ENCODE measurements around the gene BABAM2.

Gene BABAM2

GRCh38 chr2:28358668-28359201 lies 468.2 kb downstream of the BABAM2 start:
- H3K9ac ChIP-seq (ENCODE audit: low read length) = no peak overlapping the region

DNA sequence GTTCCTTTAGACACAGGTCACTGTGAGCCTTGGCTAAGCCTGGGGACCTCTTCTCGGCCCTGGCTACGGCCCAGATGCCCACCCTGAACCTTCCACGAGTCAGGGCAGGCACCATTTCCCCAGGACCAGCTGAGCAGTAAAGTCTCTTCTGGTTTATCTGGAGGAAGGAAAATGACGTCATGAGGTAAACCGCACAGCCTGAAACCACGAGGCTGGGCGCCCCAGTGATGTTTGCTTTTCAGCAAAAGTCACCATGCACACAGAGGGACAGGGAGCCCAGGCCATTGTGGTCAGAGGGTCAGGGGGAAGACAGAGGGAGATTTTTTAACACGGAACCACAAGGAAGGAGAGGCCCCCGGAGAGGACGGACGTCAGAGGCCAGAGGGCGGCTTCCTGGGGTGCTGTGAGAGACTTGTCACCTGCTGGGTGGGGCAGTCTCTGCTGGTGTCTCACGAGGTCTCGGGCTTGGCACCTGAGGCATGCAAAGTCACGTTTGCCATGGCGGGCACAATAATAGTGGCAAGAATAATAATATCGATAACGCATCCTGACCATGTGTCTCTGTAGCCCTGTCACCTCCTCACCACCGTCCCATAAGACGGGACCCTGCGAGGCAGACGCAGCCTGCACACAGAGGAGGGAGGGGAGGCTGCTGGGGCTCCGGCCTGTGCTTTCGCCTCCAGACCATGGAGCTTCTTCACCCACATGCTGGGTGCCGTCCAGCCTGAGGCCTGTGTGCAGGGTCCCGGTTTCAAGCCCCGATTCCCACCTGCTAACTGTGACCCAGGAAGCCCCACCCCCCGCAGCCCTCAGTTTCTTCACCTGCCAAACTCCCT lies 468.9 kb downstream of the BABAM2 start:
- Histone ChIP-seq H3K36me3 (ENCODE audit: low read length) (no peaks in the 10 kb centered on the region), H4K20me1 (ENCODE audit: low read depth, low read length) (no peaks in the 10 kb centered on the region), H3K9me2 (replicated peaks; ENCODE audit: insufficient read depth, low read length) (no peaks in the 10 kb centered on the region), H2AFZ (ENCODE audit: low read depth, low read length, severe bottlenecking) (no peak overlapping the region), H3K27me3 (ENCODE audit: low read length) (no peaks in the 10 kb centered on the region), H3K79me2 (ENCODE audit: insufficient read depth, low read length) (no peaks in the 10 kb centered on the region), H3F3A (ENCODE audit: insufficient read depth) (no peaks in the 10 kb centered on the region), H3K27ac (ENCODE audit: low read depth, low read length) (no peak overlapping the region), H3K4me3 (ENCODE audit: insufficient read depth, low read length, poor library complexity, severe bottlenecking) (no peak overlapping the region), H3K4me2 (ENCODE audit: low read depth, low read length, poor library complexity, severe bottlenecking) (no peak overlapping the region), H3K9me3 (ENCODE audit: insufficient read depth, low read length) (no peaks in the 10 kb centered on the region), H3K9ac (ENCODE audit: low read length) (no peak overlapping the region)
- TF ChIP-seq CTCF (IDR thresholded peaks at IDR 0.05; ENCODE audit: insufficient read depth, low read length, poor library complexity, severe bottlenecking) = no peak
- no peak for TF ChIP-seq EZH2phosphoT487 (conservative IDR thresholded peaks at IDR 0.05; ENCODE audit: low read length)

More at GRCh38 chr2:28358668-28359201, 468.2 kb downstream of the BABAM2 start:
- Histone ChIP-seq H2AFZ (ENCODE audit: low read depth, low read length, severe bottlenecking) (no peak overlapping the region), H3K4me3 (ENCODE audit: insufficient read depth, low read length, poor library complexity, severe bottlenecking) (no peak overlapping the region), H3K27me3 (ENCODE audit: low read length) (no peaks in the 10 kb centered on the region), H4K20me1 (ENCODE audit: low read depth, low read length) (no peaks in the 10 kb centered on the region), H3K27ac (ENCODE audit: low read depth, low read length) (no peak overlapping the region), H3K4me2 (ENCODE audit: low read depth, low read length, poor library complexity, severe bottlenecking) (no peak overlapping the region), H3F3A (ENCODE audit: insufficient read depth) (no peaks in the 10 kb centered on the region), H3K79me2 (ENCODE audit: insufficient read depth, low read length) (no peaks in the 10 kb centered on the region), H3K36me3 (ENCODE audit: low read length) (no peaks in the 10 kb centered on the region), H3K9me3 (ENCODE audit: insufficient read depth, low read length) (no peaks in the 10 kb centered on the region), H3K9me2 (replicated peaks; ENCODE audit: insufficient read depth, low read length) (no peaks in the 10 kb centered on the region)
- TF ChIP-seq CTCF (IDR thresholded peaks at IDR 0.05; ENCODE audit: insufficient read depth, low read length, poor library complexity, severe bottlenecking) (no peak), EZH2phosphoT487 (conservative IDR thresholded peaks at IDR 0.05; ENCODE audit: low read length) (no peak)

DNA sequence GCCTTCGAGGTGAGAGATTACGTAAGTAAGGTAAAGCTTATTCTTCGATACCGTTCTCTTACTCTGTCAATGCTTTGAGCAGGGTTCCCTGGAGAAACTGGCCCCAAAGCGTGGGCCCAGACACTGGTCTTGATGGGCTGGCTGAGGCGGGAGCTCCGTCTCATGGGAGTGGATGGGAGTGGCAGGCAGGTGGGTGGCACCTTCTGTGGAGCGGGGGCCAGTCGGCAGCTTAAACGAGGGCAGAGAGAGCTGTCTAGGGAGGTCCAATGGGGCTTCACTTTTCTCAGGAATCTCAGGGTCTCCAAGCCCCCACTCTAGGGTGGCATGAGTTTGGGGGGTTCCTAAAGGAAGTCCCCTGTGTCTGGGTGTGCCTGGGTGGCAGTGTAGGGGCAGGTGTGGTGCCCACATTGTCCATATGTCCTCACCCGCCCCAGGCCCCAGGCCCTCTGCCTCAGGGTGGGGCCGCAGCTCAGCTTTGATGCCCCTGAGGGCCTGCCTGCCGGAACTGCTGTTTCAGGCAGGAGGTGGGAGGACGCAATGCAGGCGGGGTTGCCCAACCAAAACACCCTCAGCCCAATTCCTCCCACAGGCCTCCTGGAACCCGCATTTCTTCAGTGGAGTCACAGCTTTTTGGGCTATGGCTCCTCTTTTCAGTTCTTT lies 469.7 kb downstream of the BABAM2 start:
- H3K27me3 ChIP-seq (ENCODE audit: low read length) = no peaks in the 10 kb centered on the region
- H3K36me3 ChIP-seq (ENCODE audit: low read length) = no peaks in the 10 kb centered on the region
- no peak overlapping the region for H3K4me3 ChIP-seq (ENCODE audit: insufficient read depth, low read length, poor library complexity, severe bottlenecking)
- TF ChIP-seq EZH2phosphoT487 (conservative IDR thresholded peaks at IDR 0.05; ENCODE audit: low read length) = no peak
- TF ChIP-seq CTCF (IDR thresholded peaks at IDR 0.05; ENCODE audit: insufficient read depth, low read length, poor library complexity, severe bottlenecking) = no peak
- H3K4me2 ChIP-seq (ENCODE audit: low read depth, low read length, poor library complexity, severe bottlenecking) = no peak overlapping the region
- no peaks in the 10 kb centered on the region for H3F3A ChIP-seq (ENCODE audit: insufficient read depth)
- no peaks in the 10 kb centered on the region for H3K79me2 ChIP-seq (ENCODE audit: insufficient read depth, low read length)
- no peaks in the 10 kb centered on the region for H3K9me2 ChIP-seq (replicated peaks; ENCODE audit: insufficient read depth, low read length)
- H3K27ac ChIP-seq (ENCODE audit: low read depth, low read length) = no peak overlapping the region
- no peaks in the 10 kb centered on the region for H3K9me3 ChIP-seq (ENCODE audit: insufficient read depth, low read length)
- H4K20me1 ChIP-seq (ENCODE audit: low read depth, low read length) = no peaks in the 10 kb centered on the region
- no peak overlapping the region for H2AFZ ChIP-seq (ENCODE audit: low read depth, low read length, severe bottlenecking)
- no peak overlapping the region for H3K9ac ChIP-seq (ENCODE audit: low read length)

All from SU-DHL-6 (cell line).